ENCODE measurements around the gene PTAR1.
"Not testable (repeated sequence)": the region's sequence is repeated elsewhere in the genome, so short reads cannot be mapped to it uniquely, and the experiment has no call there.

The PTAR1 gene

GRCh38 chr9:69759421-69760277, at the start of gene PTAR1:
TSS of gene PTAR1 (minus strand) at chr9:69760011. CDS start at chr9:69759938, 73 bp downstream.
- Histone ChIP-seq H3K27ac (ENCODE audit: low read depth, low read length) (peak within 1 kb of the TSS; percentile 97), H3K9ac (ENCODE audit: low read depth, low read length) (peak within 1 kb of the TSS; percentile 84), H3K4me3 (ENCODE audit: low read depth, low read length) (peak within 1 kb of the TSS; percentile 80), H3K36me3 (ENCODE audit: control insufficient read depth, insufficient read depth, low read length) (peaks cover 36% of the 10 kb centered on the region), H3K9me3 (ENCODE audit: control insufficient read depth, insufficient read depth, low read length) (no peaks in the 10 kb centered on the region), H3K4me1 (ENCODE audit: control insufficient read depth, insufficient read depth, low read length) (peaks cover 54% of the 10 kb centered on the region), H3K27me3 (ENCODE audit: control insufficient read depth, insufficient read depth, low read length) (no peaks in the 10 kb centered on the region)

- H3K9me3 ChIP-seq (ENCODE audit: control insufficient read depth, insufficient read depth, low read length) = no peaks in the 10 kb centered on the region
- no peak overlapping the region for H3K27ac ChIP-seq (ENCODE audit: low read depth, low read length)
- no peaks in the 10 kb centered on the region for H3K36me3 ChIP-seq (ENCODE audit: control insufficient read depth, insufficient read depth, low read length)
- H3K27me3 ChIP-seq (ENCODE audit: control insufficient read depth, insufficient read depth, low read length) = no peaks in the 10 kb centered on the region
- no peak overlapping the region for H3K9ac ChIP-seq (ENCODE audit: low read depth, low read length)
- H3K4me1 ChIP-seq (ENCODE audit: control insufficient read depth, insufficient read depth, low read length) = no peaks in the 10 kb centered on the region
- H3K4me3 ChIP-seq (ENCODE audit: low read depth, low read length) = no peak overlapping the region
Observed at GRCh38 chr9:69809304-69809863, 49.6 kb upstream of the PTAR1 start.

GRCh38 chr9:69806627-69807026, 46.8 kb upstream of the PTAR1 start:
- Histone ChIP-seq H3K4me3 (ENCODE audit: low read depth, low read length) (no peak overlapping the region), H3K36me3 (ENCODE audit: control insufficient read depth, insufficient read depth, low read length) (no peaks in the 10 kb centered on the region), H3K4me1 (ENCODE audit: control insufficient read depth, insufficient read depth, low read length) (no peaks in the 10 kb centered on the region), H3K27ac (ENCODE audit: low read depth, low read length) (no peak overlapping the region), H3K9me3 (ENCODE audit: control insufficient read depth, insufficient read depth, low read length) (no peaks in the 10 kb centered on the region), H3K27me3 (ENCODE audit: control insufficient read depth, insufficient read depth, low read length) (no peaks in the 10 kb centered on the region), H3K9ac (ENCODE audit: low read depth, low read length) (no peak overlapping the region)

- no peaks in the 10 kb centered on the region for H3K36me3 ChIP-seq (ENCODE audit: control insufficient read depth, insufficient read depth, low read length)
- no peaks in the 10 kb centered on the region for H3K9me3 ChIP-seq (ENCODE audit: control insufficient read depth, insufficient read depth, low read length)
- H3K4me3 ChIP-seq (ENCODE audit: low read depth, low read length) = no peak overlapping the region
- no peak overlapping the region for H3K27ac ChIP-seq (ENCODE audit: low read depth, low read length)
- H3K9ac ChIP-seq (ENCODE audit: low read depth, low read length) = no peak overlapping the region
- H3K4me1 ChIP-seq (ENCODE audit: control insufficient read depth, insufficient read depth, low read length) = no peaks in the 10 kb centered on the region
- H3K27me3 ChIP-seq (ENCODE audit: control insufficient read depth, insufficient read depth, low read length) = no peaks in the 10 kb centered on the region
Observed at GRCh38 chr9:69805962-69806515, 46.2 kb upstream of the PTAR1 start.

- no peak overlapping the region for H3K9ac ChIP-seq (ENCODE audit: low read depth, low read length)
- no peak overlapping the region for H3K27ac ChIP-seq (ENCODE audit: low read depth, low read length)
- no peaks in the 10 kb centered on the region for H3K4me1 ChIP-seq (ENCODE audit: control insufficient read depth, insufficient read depth, low read length)
- no peaks in the 10 kb centered on the region for H3K36me3 ChIP-seq (ENCODE audit: control insufficient read depth, insufficient read depth, low read length)
- H3K9me3 ChIP-seq (ENCODE audit: control insufficient read depth, insufficient read depth, low read length) = peaks cover 10% of the 10 kb centered on the region
- H3K27me3 ChIP-seq (ENCODE audit: control insufficient read depth, insufficient read depth, low read length) = no peaks in the 10 kb centered on the region
- no peak overlapping the region for H3K4me3 ChIP-seq (ENCODE audit: low read depth, low read length)
Observed at GRCh38 chr9:69801989-69802388, 42.2 kb upstream of the PTAR1 start.

GRCh38 chr9:69800027-69800426, 40.2 kb upstream of the PTAR1 start:
- not testable (repeated sequence) for H3K36me3 ChIP-seq (ENCODE audit: control insufficient read depth, insufficient read depth, low read length); H3K9ac ChIP-seq (ENCODE audit: low read depth, low read length); H3K27ac ChIP-seq (ENCODE audit: low read depth, low read length); H3K9me3 ChIP-seq (ENCODE audit: control insufficient read depth, insufficient read depth, low read length); H3K4me1 ChIP-seq (ENCODE audit: control insufficient read depth, insufficient read depth, low read length); H3K4me3 ChIP-seq (ENCODE audit: low read depth, low read length); H3K27me3 ChIP-seq (ENCODE audit: control insufficient read depth, insufficient read depth, low read length)

- H3K4me3 ChIP-seq (ENCODE audit: low read depth, low read length); H3K4me1 ChIP-seq (ENCODE audit: control insufficient read depth, insufficient read depth, low read length); H3K36me3 ChIP-seq (ENCODE audit: control insufficient read depth, insufficient read depth, low read length); H3K9ac ChIP-seq (ENCODE audit: low read depth, low read length); H3K9me3 ChIP-seq (ENCODE audit: control insufficient read depth, insufficient read depth, low read length); H3K27ac ChIP-seq (ENCODE audit: low read depth, low read length); H3K27me3 ChIP-seq (ENCODE audit: control insufficient read depth, insufficient read depth, low read length): not testable (repeated sequence)
Observed at GRCh38 chr9:69799521-69799920, 39.7 kb upstream of the PTAR1 start.

GRCh38 chr9:69798744-69799143, 38.9 kb upstream of the PTAR1 start:
- Histone ChIP-seq H3K4me1 (ENCODE audit: control insufficient read depth, insufficient read depth, low read length) (no peaks in the 10 kb centered on the region), H3K36me3 (ENCODE audit: control insufficient read depth, insufficient read depth, low read length) (no peaks in the 10 kb centered on the region), H3K27me3 (ENCODE audit: control insufficient read depth, insufficient read depth, low read length) (no peaks in the 10 kb centered on the region), H3K4me3 (ENCODE audit: low read depth, low read length) (no peak overlapping the region), H3K27ac (ENCODE audit: low read depth, low read length) (no peak overlapping the region), H3K9me3 (ENCODE audit: control insufficient read depth, insufficient read depth, low read length) (peaks cover 10% of the 10 kb centered on the region), H3K9ac (ENCODE audit: low read depth, low read length) (no peak overlapping the region)

GRCh38 chr9:69797675-69798074, 37.9 kb upstream of the PTAR1 start:
- no peak overlapping the region for H3K27ac ChIP-seq (ENCODE audit: low read depth, low read length)
- no peaks in the 10 kb centered on the region for H3K36me3 ChIP-seq (ENCODE audit: control insufficient read depth, insufficient read depth, low read length)
- H3K4me1 ChIP-seq (ENCODE audit: control insufficient read depth, insufficient read depth, low read length) = no peaks in the 10 kb centered on the region
- H3K9me3 ChIP-seq (ENCODE audit: control insufficient read depth, insufficient read depth, low read length) = peaks cover 10% of the 10 kb centered on the region
- no peaks in the 10 kb centered on the region for H3K27me3 ChIP-seq (ENCODE audit: control insufficient read depth, insufficient read depth, low read length)
- no peak overlapping the region for H3K4me3 ChIP-seq (ENCODE audit: low read depth, low read length)
- no peak overlapping the region for H3K9ac ChIP-seq (ENCODE audit: low read depth, low read length)

GRCh38 chr9:69794356-69794755, 34.5 kb upstream of the PTAR1 start:
- H3K27me3 ChIP-seq (ENCODE audit: control insufficient read depth, insufficient read depth, low read length) = no peaks in the 10 kb centered on the region
- H3K4me1 ChIP-seq (ENCODE audit: control insufficient read depth, insufficient read depth, low read length) = no peaks in the 10 kb centered on the region
- H3K9ac ChIP-seq (ENCODE audit: low read depth, low read length) = no peak overlapping the region
- no peak overlapping the region for H3K27ac ChIP-seq (ENCODE audit: low read depth, low read length)
- H3K4me3 ChIP-seq (ENCODE audit: low read depth, low read length) = no peak overlapping the region
- no peaks in the 10 kb centered on the region for H3K36me3 ChIP-seq (ENCODE audit: control insufficient read depth, insufficient read depth, low read length)
- H3K9me3 ChIP-seq (ENCODE audit: control insufficient read depth, insufficient read depth, low read length) = peaks cover 10% of the 10 kb centered on the region

- H3K27me3 ChIP-seq (ENCODE audit: control insufficient read depth, insufficient read depth, low read length) = no peaks in the 10 kb centered on the region
- no peak overlapping the region for H3K4me3 ChIP-seq (ENCODE audit: low read depth, low read length)
- no peak overlapping the region for H3K9ac ChIP-seq (ENCODE audit: low read depth, low read length)
- no peak overlapping the region for H3K27ac ChIP-seq (ENCODE audit: low read depth, low read length)
- H3K4me1 ChIP-seq (ENCODE audit: control insufficient read depth, insufficient read depth, low read length) = no peaks in the 10 kb centered on the region
- no peaks in the 10 kb centered on the region for H3K9me3 ChIP-seq (ENCODE audit: control insufficient read depth, insufficient read depth, low read length)
- no peaks in the 10 kb centered on the region for H3K36me3 ChIP-seq (ENCODE audit: control insufficient read depth, insufficient read depth, low read length)
Observed at GRCh38 chr9:69785757-69786156, 25.9 kb upstream of the PTAR1 start.

Data from HUES48 (cell line).